LNCaP clone FGC (cell line): ENCODE data around the gene PPFIA3.
"Not testable (repeated sequence)": the region's sequence is repeated elsewhere in the genome, so short reads cannot be mapped to it uniquely, and the experiment has no call there.

ENCODE experiments used
- DNase-seq: peaks from one replicate; pipeline ENCODE4 v3.0.0-alpha.2; 2011; ENCODE audit warnings: low read depth
- H3K4me3 ChIP-seq: 2 replicates; pipeline ENCODE4 v1.5.1; 2011; ENCODE audit warnings: mild to moderate bottlenecking, low read depth, low read length, control low read depth
- CTCF ChIP-seq: IDR thresholded peaks from 2 replicates; pipeline ENCODE4 v1.5.1; 2012; ENCODE audit warnings: mild to moderate bottlenecking; ENCODE audit not compliant: control insufficient read depth, insufficient read depth; ENCODE audit errors: extremely low read depth

Gene PPFIA3

GRCh38 chr19:49119411-49120324 is at the start of gene PPFIA3:
Gene PPFIA3 (plus strand): TSS chr19:49119544. CDS start chr19:49127874, 8,330 bp downstream.
- no peak for TF ChIP-seq CTCF
- DNase-seq, result no peak
- H3K4me3 ChIP-seq, result peak within 1 kb of the TSS; percentile 54

GRCh38 chr19:49070416-49070815 is 48.9 kb upstream of the PPFIA3 start:
- TF ChIP-seq CTCF, result no peak
- H3K4me3 ChIP-seq, result no peak overlapping the region
- no peak for DNase-seq

GRCh38 chr19:49071860-49072547 is 47.3 kb upstream of the PPFIA3 start:
- no peak for DNase-seq
- TF ChIP-seq CTCF, result no peak
- no peak overlapping the region for H3K4me3 ChIP-seq

- no peak for DNase-seq
- no peak overlapping the region for H3K4me3 ChIP-seq
- TF ChIP-seq CTCF, result peak; percentile 30
These were observed 45.6 kb upstream of the PPFIA3 start for GRCh38 chr19:49073514-49074378.

GRCh38 chr19:49074869-49075268 is 44.5 kb upstream of the PPFIA3 start:
- not testable (repeated sequence) for H3K4me3 ChIP-seq, DNase-seq
- TF ChIP-seq CTCF, result peak; percentile 42

GRCh38 chr19:49080392-49080791 is 39.0 kb upstream of the PPFIA3 start:
- H3K4me3 ChIP-seq, result no peak overlapping the region
- TF ChIP-seq CTCF, result no peak
- DNase-seq, result no peak
